AG10803 (cell line): Measurements from ENCODE around the gene ILF2.
"Not testable (repeated sequence)": the region's sequence is repeated elsewhere in the genome, so short reads cannot be mapped to it uniquely, and the experiment has no call there.

Experiments
- DNase-seq: peaks from one replicate; pipeline ENCODE4 v3.0.0; 2010; ENCODE audit warnings: low read depth
- H3K4me3 ChIP-seq: 2 replicates; pipeline ENCODE4 v1.5.1; 2011; ENCODE audit warnings: mild to moderate bottlenecking, low read length, control low read depth
- TF ChIP-seq, protein P1 (sequence below): conservative IDR thresholded peaks from 2 replicates; pipeline ENCODE4 v1.5.1; 2011; ENCODE audit warnings: mild to moderate bottlenecking, low read length, control low read depth, inconsistent platforms

The ILF2 gene

GRCh38 chr1:153648000-153648643 lies 22.7 kb downstream of the ILF2 start:
- no peak overlapping the region for H3K4me3 ChIP-seq
- TF ChIP-seq, protein P1, sequence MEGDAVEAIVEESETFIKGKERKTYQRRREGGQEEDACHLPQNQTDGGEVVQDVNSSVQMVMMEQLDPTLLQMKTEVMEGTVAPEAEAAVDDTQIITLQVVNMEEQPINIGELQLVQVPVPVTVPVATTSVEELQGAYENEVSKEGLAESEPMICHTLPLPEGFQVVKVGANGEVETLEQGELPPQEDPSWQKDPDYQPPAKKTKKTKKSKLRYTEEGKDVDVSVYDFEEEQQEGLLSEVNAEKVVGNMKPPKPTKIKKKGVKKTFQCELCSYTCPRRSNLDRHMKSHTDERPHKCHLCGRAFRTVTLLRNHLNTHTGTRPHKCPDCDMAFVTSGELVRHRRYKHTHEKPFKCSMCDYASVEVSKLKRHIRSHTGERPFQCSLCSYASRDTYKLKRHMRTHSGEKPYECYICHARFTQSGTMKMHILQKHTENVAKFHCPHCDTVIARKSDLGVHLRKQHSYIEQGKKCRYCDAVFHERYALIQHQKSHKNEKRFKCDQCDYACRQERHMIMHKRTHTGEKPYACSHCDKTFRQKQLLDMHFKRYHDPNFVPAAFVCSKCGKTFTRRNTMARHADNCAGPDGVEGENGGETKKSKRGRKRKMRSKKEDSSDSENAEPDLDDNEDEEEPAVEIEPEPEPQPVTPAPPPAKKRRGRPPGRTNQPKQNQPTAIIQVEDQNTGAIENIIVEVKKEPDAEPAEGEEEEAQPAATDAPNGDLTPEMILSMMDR: no peak
- DNase-seq: no peak

- no peak for DNase-seq
- TF ChIP-seq, protein P1: no peak
- no peak overlapping the region for H3K4me3 ChIP-seq
Observed at GRCh38 chr1:153647346-153647714, 23.5 kb downstream of the ILF2 start.

DNA sequence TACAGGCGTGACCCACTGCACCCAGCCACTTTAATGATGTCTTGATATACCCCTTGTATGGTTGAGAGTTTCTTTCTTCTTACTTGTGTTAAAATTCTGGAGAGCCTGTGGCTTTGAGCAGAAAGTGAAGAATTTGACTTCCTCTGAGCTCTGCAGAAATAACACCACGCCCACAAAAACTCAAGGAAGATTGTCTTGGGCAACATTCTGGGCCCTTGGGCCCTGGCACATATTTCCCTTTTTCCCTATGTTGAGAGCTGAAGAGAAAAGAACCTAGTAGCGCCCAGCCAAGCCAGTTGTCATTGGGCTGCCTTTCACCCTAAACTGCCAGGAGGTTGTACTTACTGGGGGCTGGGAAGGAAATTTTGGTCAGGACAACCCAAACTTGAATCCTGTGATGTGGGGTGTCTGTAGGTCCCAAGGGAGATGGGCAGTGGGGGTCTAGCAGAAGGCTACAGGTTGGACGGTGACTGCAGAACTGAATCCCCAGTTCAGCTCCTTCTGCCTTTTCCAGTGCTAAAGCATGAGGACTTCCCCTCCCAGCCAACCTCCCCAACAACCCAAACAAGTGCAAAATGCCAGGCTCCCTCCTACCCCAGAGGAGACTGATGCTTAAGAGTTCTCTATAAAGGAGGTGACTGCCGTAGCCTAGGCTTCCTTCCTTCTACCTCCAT lies 24.0 kb downstream of the ILF2 start:
- no peak for DNase-seq
- TF ChIP-seq, protein P1: no peak
- no peak overlapping the region for H3K4me3 ChIP-seq

DNA sequence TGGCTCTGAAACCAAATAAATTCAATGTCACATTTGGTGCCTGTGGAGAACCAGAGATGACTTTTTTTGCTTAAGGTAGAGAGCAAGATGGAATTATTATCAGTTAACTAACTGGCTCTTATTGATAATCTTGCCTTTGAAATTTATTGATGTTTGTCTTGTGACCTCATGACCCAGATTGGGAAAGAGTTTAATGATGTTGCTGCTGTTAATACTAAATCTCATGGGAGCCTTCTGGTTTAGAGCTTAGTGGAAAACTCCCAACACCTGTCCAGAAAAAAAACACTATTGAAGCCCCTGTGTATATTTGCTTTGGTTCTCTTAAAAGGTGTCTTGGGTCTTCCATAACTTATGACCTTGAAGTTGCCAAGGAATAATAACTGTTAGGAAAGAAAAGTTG lies 27.0 kb downstream of the ILF2 start:
- DNase-seq: no peak
- no peak overlapping the region for H3K4me3 ChIP-seq
- TF ChIP-seq, protein P1: no peak

- TF ChIP-seq, protein P1: no peak
- DNase-seq: no peak
- no peak overlapping the region for H3K4me3 ChIP-seq
Observed at GRCh38 chr1:153643100-153643499, 27.7 kb downstream of the ILF2 start.

DNA sequence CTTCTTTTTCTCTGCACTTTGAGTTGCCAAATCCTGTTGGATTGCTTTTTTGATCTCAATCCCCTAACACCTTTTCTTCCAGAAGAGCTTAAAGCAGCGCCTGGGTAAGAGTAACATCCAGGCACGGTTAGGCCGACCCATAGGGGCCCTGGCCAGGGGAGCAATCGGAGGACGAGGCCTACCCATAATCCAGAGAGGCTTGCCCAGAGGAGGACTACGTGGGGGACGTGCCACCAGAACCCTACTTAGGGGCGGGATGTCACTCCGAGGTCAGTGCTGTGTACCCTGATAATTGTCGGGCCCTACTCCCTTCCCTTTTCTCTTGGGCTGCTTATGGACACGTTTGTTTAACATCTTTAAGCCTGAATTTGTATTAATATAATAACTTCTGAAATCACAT lies 28.6 kb downstream of the ILF2 start:
- DNase-seq: no peak
- no peak overlapping the region for H3K4me3 ChIP-seq
- TF ChIP-seq, protein P1: no peak

GRCh38 chr1:153640861-153641260 lies 29.9 kb downstream of the ILF2 start:
- H3K4me3 ChIP-seq: no peak overlapping the region
- no peak for DNase-seq
- TF ChIP-seq, protein P1: no peak

GRCh38 chr1:153640213-153640612 lies 30.6 kb downstream of the ILF2 start:
- not testable (repeated sequence) for H3K4me3 ChIP-seq, DNase-seq
